Right forelimb (tissue), 1 donor: ENCODE measurements around the gene TMPRSS11E.
"Not testable (repeated sequence)": the region's sequence is repeated elsewhere in the genome, so short reads cannot be mapped to it uniquely, and the experiment has no call there.

Experiments
- DNase-seq: peaks from one replicate; pipeline ENCODE4 v3.0.0-alpha.2; 2018

The TMPRSS11E gene

DNA sequence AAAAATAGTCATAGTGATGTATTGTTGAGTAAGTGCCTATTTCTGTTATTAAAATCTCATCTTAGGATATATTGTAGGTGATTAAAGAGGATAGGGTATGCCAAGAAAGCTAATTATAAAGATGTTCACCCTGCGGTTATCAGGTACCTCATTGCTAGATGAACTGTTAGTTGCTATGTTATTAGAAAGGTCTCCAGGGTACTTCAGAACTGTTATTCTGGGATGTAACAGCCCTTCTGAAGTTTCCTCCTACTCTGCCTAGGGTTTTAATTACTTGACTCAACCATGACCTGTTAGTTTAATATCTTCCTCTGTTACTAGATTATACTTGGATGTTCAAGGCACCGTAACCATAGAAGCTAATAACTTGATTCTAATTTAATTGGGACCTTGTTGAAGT, 15.4 kb downstream of the TMPRSS11E start:
- no peak for DNase-seq

DNA sequence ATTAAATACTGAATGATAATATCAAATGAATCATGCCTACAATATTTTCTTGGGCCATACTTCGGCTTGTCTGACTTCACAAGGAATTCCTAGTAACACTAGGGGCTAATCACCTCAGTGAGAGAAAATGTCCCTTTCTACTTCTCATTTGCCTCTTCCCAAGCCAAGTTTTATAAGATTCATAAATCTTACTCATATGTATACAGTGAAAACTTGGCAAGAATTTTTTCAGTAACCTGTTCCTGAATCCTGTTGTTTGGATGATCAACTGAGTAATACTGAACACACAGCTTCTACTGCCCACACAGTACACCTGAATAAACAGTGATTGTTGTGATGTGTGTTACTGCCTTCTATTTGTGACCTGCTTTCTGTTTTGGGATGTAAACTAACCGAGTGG, 16.5 kb downstream of the TMPRSS11E start:
- DNase-seq: no peak

- DNase-seq: no peak
Measured at GRCh38 chr4:68465058-68465457, 17.8 kb downstream of the TMPRSS11E start.

- no peak for DNase-seq
Measured at GRCh38 chr4:68466185-68466584, 18.9 kb downstream of the TMPRSS11E start.

DNA sequence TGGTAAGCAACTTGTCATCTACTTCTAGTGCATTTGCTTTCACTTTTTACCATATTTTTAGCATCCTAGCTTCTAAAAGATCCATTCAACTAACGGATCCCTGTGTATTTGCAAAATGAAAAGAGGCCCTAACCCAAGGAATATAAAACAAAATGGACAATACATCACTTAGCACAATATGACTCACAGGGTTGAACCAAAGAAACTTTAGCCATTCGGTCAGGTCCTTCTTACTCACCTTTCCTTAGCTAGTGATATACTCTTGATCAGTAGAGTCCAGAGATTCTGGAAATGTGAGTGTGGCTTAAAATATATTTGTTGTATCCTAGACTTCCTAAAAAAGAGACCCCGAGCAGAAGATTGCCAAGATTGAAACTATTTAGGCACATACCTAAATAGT, 19.5 kb downstream of the TMPRSS11E start:
- no peak for DNase-seq

DNA sequence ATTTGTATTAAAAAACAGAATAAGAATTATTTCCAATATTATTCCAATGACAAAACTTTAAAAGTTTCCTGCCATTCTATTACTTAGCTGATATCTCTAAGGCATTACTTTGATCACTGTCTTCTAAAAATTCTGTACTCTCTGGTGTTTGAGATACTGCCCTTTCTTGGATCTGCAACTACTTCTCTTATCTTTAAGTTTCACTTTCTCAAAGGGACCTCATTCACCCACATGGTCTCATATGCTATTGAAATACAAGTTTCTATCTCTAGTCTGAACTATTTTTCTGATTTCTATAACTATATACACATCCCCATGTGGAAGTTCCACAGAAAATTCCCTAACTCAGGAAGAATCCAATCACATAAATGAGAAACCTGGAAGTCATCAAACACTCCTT, 22.2 kb downstream of the TMPRSS11E start:
- no peak for DNase-seq

- DNase-seq: no peak
Measured at GRCh38 chr4:68476191-68476590, 28.9 kb downstream of the TMPRSS11E start.

DNA sequence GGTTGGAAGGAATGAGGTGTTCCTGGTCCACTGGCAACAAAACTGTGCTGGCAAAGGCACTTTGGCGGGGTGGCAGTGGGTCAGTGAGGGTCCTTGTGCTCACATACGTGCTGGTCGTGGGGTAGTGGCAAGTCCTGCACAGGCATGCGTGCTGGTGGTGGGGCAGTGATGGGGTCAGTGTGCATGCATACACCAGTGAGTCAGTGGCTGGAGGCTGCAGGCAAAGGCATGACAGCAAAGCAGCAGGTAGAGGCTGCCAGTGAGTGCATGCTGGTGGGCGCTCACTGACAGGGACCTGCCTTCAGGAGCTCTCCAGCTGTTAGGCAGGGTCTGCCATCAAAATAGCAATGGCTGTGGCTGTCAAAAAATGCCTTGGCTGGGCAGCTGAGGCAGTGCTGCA, 42.1 kb downstream of the TMPRSS11E start:
- DNase-seq: no peak

- DNase-seq: no peak
Measured at GRCh38 chr4:68490826-68491457, 43.7 kb downstream of the TMPRSS11E start.

DNA sequence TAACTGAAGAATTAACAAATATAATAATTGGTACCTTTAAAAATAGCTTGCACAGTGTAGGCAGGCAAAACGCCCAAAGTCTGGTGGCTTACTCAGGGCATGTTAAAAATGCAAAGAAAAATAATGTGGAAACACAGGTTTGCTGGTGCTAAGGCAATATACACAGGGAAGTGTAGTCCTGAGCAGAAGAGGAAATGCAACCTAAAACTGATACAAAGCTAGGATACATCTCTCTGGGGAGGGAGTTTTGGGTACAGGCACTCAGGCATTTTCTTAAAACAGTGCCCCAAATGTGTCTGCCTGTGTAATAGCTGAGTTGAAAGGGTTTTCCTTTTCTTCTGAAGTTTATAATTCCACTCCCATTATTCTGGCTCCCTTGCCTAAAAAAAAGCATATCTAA, 47.4 kb downstream of the TMPRSS11E start:
- no peak for DNase-seq

DNA sequence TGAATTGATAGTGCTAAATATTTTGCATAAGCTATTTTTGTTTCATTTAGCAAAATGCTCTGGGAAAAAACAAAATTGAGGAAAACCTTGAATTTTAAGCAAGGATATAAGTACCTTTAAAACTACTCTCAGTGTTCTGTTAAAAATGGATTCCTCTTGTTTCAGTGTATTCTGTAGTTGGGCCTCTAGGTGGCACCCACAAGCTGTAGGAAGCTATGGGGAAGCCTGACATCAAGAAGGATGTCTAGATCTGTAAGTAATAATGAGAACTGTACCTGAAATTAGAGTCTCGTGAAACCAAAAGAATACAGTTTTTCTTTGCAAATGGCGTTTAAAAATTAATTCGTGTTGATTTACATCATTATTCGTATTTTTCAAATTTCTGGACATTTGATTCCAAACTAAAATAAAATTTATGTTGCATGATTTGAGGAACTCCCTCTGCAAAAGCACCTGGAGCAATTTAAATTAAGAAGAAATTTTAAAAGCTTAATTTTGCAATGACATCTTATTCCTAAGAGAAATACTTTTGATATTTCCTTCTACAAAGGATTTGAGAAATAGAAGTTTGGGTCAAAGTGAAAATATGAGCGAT, 51.2 kb downstream of the TMPRSS11E start:
- peak; percentile 73 for DNase-seq

DNA sequence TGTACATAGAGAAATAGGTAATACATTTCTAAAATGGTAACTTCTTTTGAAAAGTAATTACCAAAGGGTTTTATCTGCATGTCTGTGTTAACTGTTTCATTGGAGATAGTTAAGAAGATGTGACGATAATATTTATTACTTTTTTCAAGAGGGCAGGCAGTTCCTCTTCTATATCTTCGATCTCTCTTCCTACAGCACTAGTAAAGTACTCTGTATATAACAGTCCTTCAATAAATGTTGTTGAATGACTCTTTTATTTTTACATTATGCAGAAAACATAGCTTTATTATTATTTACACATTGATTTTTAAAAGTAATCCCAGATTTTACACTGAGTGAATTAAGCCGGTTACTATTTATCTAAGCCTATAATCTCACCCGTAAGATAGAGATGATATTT, 51.8 kb downstream of the TMPRSS11E start:
- DNase-seq: no peak

DNA sequence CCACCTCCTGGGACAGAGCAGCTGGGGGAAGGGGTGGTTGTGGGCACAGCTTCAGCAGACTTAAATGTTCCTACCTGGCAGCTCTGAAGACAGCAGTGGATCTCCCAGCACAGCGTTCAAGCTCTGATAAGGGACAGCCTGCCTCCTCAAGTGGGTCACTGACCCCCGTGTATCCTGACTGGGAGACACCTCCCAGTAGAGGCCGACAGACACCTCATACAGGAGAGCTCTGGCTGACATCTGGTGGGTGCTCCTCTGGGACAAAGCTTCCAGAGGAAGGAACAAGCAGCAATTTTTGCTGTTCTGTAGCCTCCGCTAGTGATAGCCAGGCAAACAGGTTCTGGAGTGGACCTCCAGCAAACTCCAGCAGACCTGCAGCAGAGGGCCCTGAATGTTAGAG, 56.2 kb downstream of the TMPRSS11E start:
- DNase-seq: not testable (repeated sequence)

DNA sequence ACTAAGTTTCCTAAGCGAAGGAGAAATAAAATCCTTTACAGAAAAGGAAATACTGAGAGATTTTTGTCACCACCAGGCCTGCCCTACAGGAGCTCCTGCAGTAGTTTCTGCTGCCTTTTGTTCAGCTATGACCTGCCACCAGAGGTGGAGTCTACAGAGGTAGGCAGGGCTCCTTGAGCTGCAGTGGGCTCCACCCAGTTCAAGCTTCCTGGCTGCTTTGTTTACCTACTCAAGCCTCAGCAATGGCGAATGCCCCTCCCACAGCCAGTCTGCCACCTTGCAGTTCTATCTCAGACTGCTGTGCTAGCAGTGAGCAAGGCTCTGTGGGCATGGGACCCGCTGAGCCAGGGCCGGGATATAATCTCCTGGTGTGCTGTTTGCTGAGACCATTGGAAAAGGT, 57.6 kb downstream of the TMPRSS11E start:
- not testable (repeated sequence) for DNase-seq

- DNase-seq: not testable (repeated sequence)
Measured at GRCh38 chr4:68505452-68505851, 58.2 kb downstream of the TMPRSS11E start.

GRCh38 chr4:68518889-68519288, 71.6 kb downstream of the TMPRSS11E start:
- DNase-seq: no peak

- DNase-seq: no peak
Measured at GRCh38 chr4:68520985-68521384, 73.7 kb downstream of the TMPRSS11E start.

- not testable (repeated sequence) for DNase-seq
Measured at GRCh38 chr4:68522232-68522631, 75.0 kb downstream of the TMPRSS11E start.

GRCh38 chr4:68535974-68536373, 88.7 kb downstream of the TMPRSS11E start:
- DNase-seq: no peak

DNA sequence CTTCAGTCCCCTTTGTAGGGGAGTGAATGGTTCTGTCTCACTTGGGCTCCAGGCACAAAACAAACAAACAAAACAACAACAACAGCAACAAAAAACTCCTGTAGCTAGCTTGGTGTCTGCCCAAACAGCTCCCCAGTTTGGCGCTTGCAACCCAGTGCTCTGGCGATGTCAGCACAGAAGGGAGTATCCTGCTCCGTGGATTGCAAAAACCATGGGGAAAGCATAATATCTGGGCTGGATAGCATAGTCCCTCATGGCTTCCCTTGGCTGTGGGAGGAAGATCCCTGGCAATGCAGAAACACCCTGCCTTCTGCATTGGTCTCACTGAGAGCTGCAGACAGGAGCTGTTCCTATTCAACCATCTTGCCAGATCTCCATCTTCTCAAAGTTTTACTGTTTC, 89.1 kb downstream of the TMPRSS11E start:
- DNase-seq: no peak

DNA sequence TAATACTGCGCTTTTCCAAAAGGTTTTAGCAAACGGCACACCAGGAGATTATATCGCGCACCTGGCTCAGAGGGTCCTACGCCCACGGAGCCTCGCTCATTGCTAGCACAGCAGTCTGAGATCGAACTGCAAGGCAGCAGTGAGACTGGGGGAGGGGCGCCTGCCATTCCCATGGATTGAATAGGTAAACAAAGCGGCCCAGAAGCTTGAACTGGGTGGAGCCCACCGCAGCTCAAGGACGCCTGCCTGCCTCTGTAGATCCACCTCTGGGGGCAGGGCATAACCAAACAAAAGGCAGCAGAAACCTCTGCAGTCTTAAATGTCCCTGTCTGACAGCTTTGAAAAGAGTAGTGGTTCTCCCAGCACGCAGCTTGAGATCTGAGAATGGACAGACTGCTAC, 95.5 kb downstream of the TMPRSS11E start:
- not testable (repeated sequence) for DNase-seq
